ENCODE data around the gene CDHR2.

The CDHR2 gene

GRCh38 chr5:176624142-176624541 lies 75.0 kb downstream of the CDHR2 start:
- H3K36me3 ChIP-seq (replicated peaks) = no peaks in the 10 kb centered on the region
- no peak for DNase-seq (ENCODE audit: low spot score in 2 of 2)
- no peaks in the 10 kb centered on the region for H3K9me3 ChIP-seq
- no peaks in the 10 kb centered on the region for H3K27me3 ChIP-seq (ENCODE audit: low read depth)
- in situ Hi-C loops (cut with MboI; ENCODE audit: low sequenced_read_pairs) = no loop called here
- no peak overlapping the region for H3K4me3 ChIP-seq
- no peaks in the 10 kb centered on the region for H3K4me1 ChIP-seq

GRCh38 chr5:176624938-176625337 lies 75.8 kb downstream of the CDHR2 start:
- H3K9me3 ChIP-seq = no peaks in the 10 kb centered on the region
- peaks cover 2% of the 10 kb centered on the region for H3K27me3 ChIP-seq (ENCODE audit: low read depth)
- H3K4me3 ChIP-seq = no peak overlapping the region
- H3K36me3 ChIP-seq (replicated peaks) = no peaks in the 10 kb centered on the region
- in situ Hi-C loops (cut with MboI; ENCODE audit: low sequenced_read_pairs) = no loop called here
- DNase-seq (ENCODE audit: low spot score in 2 of 2) = no peak
- H3K4me1 ChIP-seq = no peaks in the 10 kb centered on the region; the same call in 1 of the 2 replicates

DNA sequence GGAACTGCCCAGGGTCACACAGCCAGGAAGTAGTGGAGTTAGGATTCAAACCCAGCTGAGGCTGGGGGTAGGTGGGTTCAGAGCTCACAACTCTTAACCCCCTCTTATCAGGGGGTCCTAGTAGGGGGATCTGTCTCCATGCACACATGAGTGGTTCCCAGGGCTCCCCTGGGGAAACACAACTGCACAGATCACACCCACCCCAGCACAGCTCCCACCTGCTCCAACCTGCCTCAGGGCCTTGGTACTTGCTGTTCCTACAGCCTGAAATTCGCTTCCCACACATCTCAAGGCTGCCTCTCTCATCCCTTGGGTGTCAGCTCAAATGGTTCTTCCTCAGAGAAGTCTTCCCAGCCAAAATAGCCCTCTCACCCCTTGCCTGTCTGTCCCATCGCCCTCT lies 76.4 kb downstream of the CDHR2 start:
- no peak for DNase-seq (ENCODE audit: low spot score in 2 of 2)
- Histone ChIP-seq H3K36me3 (replicated peaks) (no peaks in the 10 kb centered on the region), H3K9me3 (no peaks in the 10 kb centered on the region), H3K27me3 (ENCODE audit: low read depth) (peaks cover 4% of the 10 kb centered on the region), H3K4me1 (no peaks in the 10 kb centered on the region; the same call in 1 of the 2 replicates), H3K4me3 (no peak overlapping the region)
- in situ Hi-C loops (cut with MboI; ENCODE audit: low sequenced_read_pairs) = no loop called here

DNA sequence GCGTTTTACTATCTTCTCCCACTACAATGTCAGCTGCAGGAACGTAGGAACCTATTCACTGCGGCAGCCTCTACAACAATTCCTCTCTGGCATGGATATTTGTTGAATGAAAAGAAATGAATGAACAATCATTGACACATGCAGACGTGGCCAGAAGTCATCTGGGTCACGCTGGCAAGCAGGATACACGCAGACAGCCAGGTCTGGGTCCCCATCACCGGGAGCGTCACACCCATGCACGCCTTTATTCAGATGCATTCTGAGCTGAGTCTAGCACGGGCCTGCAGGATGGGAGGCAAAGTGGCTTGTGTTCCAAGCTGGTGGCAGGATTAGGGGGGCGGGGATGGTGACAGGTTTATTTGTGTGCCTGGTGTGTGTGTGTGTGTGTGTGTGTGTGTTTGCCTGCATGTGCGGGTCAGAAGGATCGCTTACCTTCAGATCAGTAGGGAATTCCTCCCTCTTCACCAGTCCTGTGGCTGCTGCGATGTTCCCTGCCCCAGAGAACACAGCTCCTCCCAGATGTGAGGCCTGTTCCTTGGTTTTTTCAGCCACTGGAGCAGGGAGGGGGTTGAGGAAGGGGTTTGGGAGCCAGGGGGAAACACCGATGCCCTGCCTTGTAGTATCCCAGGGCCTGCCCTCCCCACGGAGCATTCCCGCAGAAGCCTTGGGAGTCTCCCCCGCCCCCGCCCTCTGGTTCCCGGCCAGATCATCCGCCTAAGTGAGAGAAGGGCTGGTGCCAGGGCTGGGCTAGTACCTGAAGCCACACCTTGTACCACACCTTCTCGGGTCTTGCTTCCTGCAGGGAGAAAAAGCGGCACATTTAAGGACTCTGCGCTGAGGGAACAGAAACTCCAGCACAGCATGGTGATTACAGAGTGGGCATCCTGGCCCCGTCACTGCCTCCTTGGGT lies 77.1 kb downstream of the CDHR2 start:
- DNase-seq (ENCODE audit: low spot score in 2 of 2) = no peak
- no peak overlapping the region for H3K4me3 ChIP-seq
- peaks cover 3% of the 10 kb centered on the region; the same call in 1 of the 2 replicates for H3K4me1 ChIP-seq
- no peaks in the 10 kb centered on the region for H3K9me3 ChIP-seq
- in situ Hi-C loops (cut with MboI; ENCODE audit: low sequenced_read_pairs) = no loop called here
- H3K27me3 ChIP-seq (ENCODE audit: low read depth) = peaks cover 4% of the 10 kb centered on the region
- no peaks in the 10 kb centered on the region for H3K36me3 ChIP-seq (replicated peaks)

- in situ Hi-C loops (cut with MboI; ENCODE audit: low sequenced_read_pairs) = no loop called here
- no peak for DNase-seq (ENCODE audit: low spot score in 2 of 2)
- Histone ChIP-seq H3K4me3 (no peak overlapping the region), H3K27me3 (ENCODE audit: low read depth) (peaks cover 4% of the 10 kb centered on the region), H3K36me3 (replicated peaks) (no peaks in the 10 kb centered on the region), H3K4me1 (peaks cover 3% of the 10 kb centered on the region; the same call in 1 of the 2 replicates), H3K9me3 (no peaks in the 10 kb centered on the region)
Measured at GRCh38 chr5:176626876-176627236, 77.7 kb downstream of the CDHR2 start.

GRCh38 chr5:176627582-176627981 lies 78.4 kb downstream of the CDHR2 start:
- Histone ChIP-seq H3K4me3 (no peak overlapping the region), H3K4me1 (peaks cover 3% of the 10 kb centered on the region; the same call in 1 of the 2 replicates), H3K9me3 (no peaks in the 10 kb centered on the region), H3K36me3 (replicated peaks) (no peaks in the 10 kb centered on the region), H3K27me3 (ENCODE audit: low read depth) (peaks cover 4% of the 10 kb centered on the region)
- in situ Hi-C loops (cut with MboI; ENCODE audit: low sequenced_read_pairs) = no loop called here
- DNase-seq (ENCODE audit: low spot score in 2 of 2) = no peak

GRCh38 chr5:176628406-176629228 lies 79.5 kb downstream of the CDHR2 start:
- no peak for DNase-seq (ENCODE audit: low spot score in 2 of 2)
- peaks cover 11% of the 10 kb centered on the region for H3K27me3 ChIP-seq (ENCODE audit: low read depth)
- no peaks in the 10 kb centered on the region for H3K36me3 ChIP-seq (replicated peaks)
- H3K4me1 ChIP-seq = peaks cover 3% of the 10 kb centered on the region; the same call in 1 of the 2 replicates
- no peaks in the 10 kb centered on the region for H3K9me3 ChIP-seq
- no peak overlapping the region for H3K4me3 ChIP-seq
- in situ Hi-C loops (cut with MboI; ENCODE audit: low sequenced_read_pairs) = no loop called here

DNA sequence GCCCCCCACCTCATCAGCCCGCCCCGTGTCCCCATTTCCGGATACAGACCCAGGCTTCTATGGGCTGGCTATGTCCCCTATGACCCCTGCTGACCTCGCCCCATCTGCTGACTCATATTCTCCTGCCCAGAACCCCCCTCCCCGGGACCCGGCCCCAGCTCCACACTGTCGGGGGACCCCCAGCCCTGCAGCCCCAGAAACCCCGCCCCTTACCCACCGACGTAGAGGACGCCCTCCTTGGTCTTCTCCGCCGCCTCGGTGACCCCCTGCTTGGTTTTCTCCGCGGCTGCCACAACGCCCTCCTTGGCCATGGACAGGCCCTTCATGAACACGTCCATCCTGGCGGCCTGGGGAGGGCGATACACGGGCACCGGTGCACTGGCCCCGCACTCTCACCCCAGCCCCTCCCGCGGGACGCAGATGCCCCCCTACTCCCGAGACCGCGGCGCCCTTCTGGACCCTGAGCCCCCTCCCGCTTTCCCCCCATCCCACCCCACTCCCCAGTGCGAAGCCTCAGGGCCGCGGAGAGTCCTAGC lies 80.2 kb downstream of the CDHR2 start:
- DNase-seq (ENCODE audit: low spot score in 2 of 2) = no peak
- H3K4me3 ChIP-seq = peak overlapping the region; percentile 30
- in situ Hi-C loops (cut with MboI; ENCODE audit: low sequenced_read_pairs) = no loop called here
- H3K27me3 ChIP-seq (ENCODE audit: low read depth) = peaks cover 19% of the 10 kb centered on the region
- H3K4me1 ChIP-seq = peaks cover 3% of the 10 kb centered on the region; the same call in 1 of the 2 replicates
- H3K36me3 ChIP-seq (replicated peaks) = no peaks in the 10 kb centered on the region
- no peaks in the 10 kb centered on the region for H3K9me3 ChIP-seq

DNA sequence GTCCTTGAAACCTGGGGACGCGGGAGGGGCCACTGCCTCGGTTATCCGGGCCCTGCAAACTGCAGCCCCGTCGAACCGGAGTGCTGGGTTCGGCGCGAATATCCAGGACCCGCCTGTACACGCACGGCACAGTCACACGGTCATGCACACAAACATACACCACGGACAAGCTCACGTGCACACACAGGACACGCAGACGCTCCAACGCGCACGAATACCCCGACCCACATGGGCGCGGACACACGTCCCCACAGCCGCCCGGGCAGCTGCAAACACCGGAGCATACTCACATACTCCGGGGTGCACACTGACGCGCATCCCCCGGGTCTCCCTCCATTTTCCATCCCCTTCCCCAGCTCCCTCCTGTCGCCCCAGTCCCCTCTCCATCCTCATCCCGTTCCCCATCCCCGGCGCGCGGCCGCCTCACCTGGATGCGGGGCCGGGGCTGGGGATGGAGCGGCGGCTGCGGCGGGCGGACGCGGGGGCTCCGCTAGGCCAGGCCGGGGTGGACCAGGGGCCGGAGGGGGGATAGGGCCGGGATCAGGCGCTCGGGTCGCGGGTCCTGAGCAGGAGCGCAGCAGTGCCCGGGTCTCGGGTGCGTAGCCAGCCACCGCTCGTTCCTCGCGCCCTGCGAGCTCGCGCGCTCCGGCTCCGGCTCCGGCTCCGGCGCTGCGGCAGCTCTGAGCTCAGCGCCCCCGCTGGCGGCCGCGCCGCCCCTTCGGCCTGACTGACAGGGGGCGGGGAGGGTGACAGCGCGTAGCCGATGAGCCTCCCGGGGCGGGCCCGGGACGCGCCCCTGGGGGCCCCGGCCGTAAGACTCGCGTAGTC lies 80.9 kb downstream of the CDHR2 start, which contains the start of the genes EIF4E1B and SNCB:
TSS of gene EIF4E1B (plus strand) at position 823 of the 828 bp plus-strand sequence. CDS start 12,113 bp downstream, outside the sequence.
TSS of gene SNCB (minus strand) at position 682 of the 828 bp plus-strand sequence. CDS start 880 bp downstream, outside the sequence.
- H3K9me3 ChIP-seq = no peaks in the 10 kb centered on the region
- peak; percentile 41 to 80 for DNase-seq (ENCODE audit: low spot score in 2 of 2)
- H3K36me3 ChIP-seq (replicated peaks) = no peaks in the 10 kb centered on the region
- peaks cover 19% of the 10 kb centered on the region for H3K27me3 ChIP-seq (ENCODE audit: low read depth)
- in situ Hi-C loops (cut with MboI; ENCODE audit: low sequenced_read_pairs) = no loop called here
- peak within 1 kb of the TSS; percentile 30 for H3K4me3 ChIP-seq
- peaks cover 3% of the 10 kb centered on the region; the same call in 1 of the 2 replicates for H3K4me1 ChIP-seq

- no peaks in the 10 kb centered on the region for H3K36me3 ChIP-seq (replicated peaks)
- no peak for DNase-seq (ENCODE audit: low spot score in 2 of 2)
- peak overlapping the region; percentile 30 for H3K4me3 ChIP-seq
- no peaks in the 10 kb centered on the region for H3K9me3 ChIP-seq
- H3K27me3 ChIP-seq (ENCODE audit: low read depth) = peaks cover 19% of the 10 kb centered on the region
- H3K4me1 ChIP-seq = peaks cover 3% of the 10 kb centered on the region; the same call in 1 of the 2 replicates
- in situ Hi-C loops (cut with MboI; ENCODE audit: low sequenced_read_pairs) = no loop called here
Measured at GRCh38 chr5:176630681-176631222, 81.6 kb downstream of the CDHR2 start.

- in situ Hi-C loops (cut with MboI; ENCODE audit: low sequenced_read_pairs) = no loop called here
- DNase-seq (ENCODE audit: low spot score in 2 of 2) = no peak
- H3K27me3 ChIP-seq (ENCODE audit: low read depth) = peaks cover 19% of the 10 kb centered on the region
- H3K4me1 ChIP-seq = peaks cover 3% of the 10 kb centered on the region; the same call in 1 of the 2 replicates
- no peaks in the 10 kb centered on the region for H3K9me3 ChIP-seq
- H3K4me3 ChIP-seq = no peak overlapping the region
- H3K36me3 ChIP-seq (replicated peaks) = no peaks in the 10 kb centered on the region
Measured at GRCh38 chr5:176631383-176632200, 82.5 kb downstream of the CDHR2 start.

DNA sequence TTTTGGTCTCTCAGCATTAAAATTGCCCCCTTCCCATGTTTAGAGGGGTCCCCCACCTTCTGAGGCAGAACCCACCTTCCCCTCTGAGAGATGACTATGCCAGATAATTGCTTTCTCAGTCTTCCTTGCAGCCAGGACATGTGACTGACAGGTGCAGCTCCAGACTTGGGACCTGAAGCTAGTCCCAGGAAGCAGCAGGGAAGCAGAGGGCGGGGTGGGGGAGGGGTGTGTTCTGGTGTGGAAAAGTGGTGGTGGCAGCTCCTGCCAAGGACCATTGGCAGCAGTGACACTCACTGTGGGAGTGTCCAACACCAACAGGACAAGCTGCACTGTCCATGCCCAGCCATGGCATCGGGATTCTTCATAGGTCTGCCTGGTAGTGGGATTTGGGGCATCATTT lies 83.6 kb downstream of the CDHR2 start:
- Histone ChIP-seq H3K27me3 (ENCODE audit: low read depth) (peaks cover 19% of the 10 kb centered on the region), H3K4me3 (no peak overlapping the region), H3K9me3 (no peaks in the 10 kb centered on the region), H3K4me1 (peaks cover 3% of the 10 kb centered on the region; the same call in 1 of the 2 replicates), H3K36me3 (replicated peaks) (no peaks in the 10 kb centered on the region)
- DNase-seq (ENCODE audit: low spot score in 2 of 2) = no peak
- in situ Hi-C loops (cut with MboI; ENCODE audit: low sequenced_read_pairs) = no loop called here
